Fibroblast of mammary gland (primary cell): ENCODE results near the gene GAS7.

ENCODE experiments used
- DNase-seq: peaks from one replicate; pipeline ENCODE4 v3.0.0-alpha.2; 2010; ENCODE audit warnings: low read depth
- H3K4me3 ChIP-seq: 2 replicates; pipeline ENCODE4 v1.5.1; 2011; ENCODE audit warnings: low read depth, mild to moderate bottlenecking, low read length, moderate library complexity; ENCODE audit not compliant: control insufficient read depth
- TF ChIP-seq, protein P1 (sequence below): conservative IDR thresholded peaks from 2 replicates; pipeline ENCODE4 v1.5.1; 2011; ENCODE audit warnings: low read depth, low read length, inconsistent platforms; ENCODE audit not compliant: control insufficient read depth, insufficient read depth

Gene GAS7

GRCh38 chr17:10130263-10130662 is 68.1 kb downstream of the GAS7 start:
- DNase-seq = peak; percentile 35
- H3K4me3 ChIP-seq = no peak overlapping the region
- TF ChIP-seq, protein P1, sequence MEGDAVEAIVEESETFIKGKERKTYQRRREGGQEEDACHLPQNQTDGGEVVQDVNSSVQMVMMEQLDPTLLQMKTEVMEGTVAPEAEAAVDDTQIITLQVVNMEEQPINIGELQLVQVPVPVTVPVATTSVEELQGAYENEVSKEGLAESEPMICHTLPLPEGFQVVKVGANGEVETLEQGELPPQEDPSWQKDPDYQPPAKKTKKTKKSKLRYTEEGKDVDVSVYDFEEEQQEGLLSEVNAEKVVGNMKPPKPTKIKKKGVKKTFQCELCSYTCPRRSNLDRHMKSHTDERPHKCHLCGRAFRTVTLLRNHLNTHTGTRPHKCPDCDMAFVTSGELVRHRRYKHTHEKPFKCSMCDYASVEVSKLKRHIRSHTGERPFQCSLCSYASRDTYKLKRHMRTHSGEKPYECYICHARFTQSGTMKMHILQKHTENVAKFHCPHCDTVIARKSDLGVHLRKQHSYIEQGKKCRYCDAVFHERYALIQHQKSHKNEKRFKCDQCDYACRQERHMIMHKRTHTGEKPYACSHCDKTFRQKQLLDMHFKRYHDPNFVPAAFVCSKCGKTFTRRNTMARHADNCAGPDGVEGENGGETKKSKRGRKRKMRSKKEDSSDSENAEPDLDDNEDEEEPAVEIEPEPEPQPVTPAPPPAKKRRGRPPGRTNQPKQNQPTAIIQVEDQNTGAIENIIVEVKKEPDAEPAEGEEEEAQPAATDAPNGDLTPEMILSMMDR = no peak

GRCh38 chr17:10127819-10128425 is 70.5 kb downstream of the GAS7 start:
- no peak overlapping the region for H3K4me3 ChIP-seq
- peak; percentile 98 for DNase-seq
- TF ChIP-seq, protein P1 = no peak

- H3K4me3 ChIP-seq = no peak overlapping the region
- TF ChIP-seq, protein P1 = no peak
- peak; percentile 86 for DNase-seq
Measured at GRCh38 chr17:10126616-10127501, 71.5 kb downstream of the GAS7 start.

DNA sequence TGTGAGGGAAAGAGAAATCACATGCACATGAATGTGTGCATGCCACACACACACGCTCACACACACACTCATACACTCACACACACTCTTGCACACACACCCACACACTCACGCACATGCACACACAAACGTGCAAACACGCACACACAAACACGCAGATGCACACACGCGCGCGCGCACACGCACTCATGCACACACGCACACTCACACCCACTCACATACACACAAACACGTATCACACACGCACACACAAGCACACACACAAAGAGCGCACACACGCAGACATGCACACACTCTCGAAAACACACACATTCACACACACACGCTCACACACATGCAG is 72.2 kb downstream of the GAS7 start:
- no peak for DNase-seq
- TF ChIP-seq, protein P1 = no peak
- H3K4me3 ChIP-seq = no peak overlapping the region

DNA sequence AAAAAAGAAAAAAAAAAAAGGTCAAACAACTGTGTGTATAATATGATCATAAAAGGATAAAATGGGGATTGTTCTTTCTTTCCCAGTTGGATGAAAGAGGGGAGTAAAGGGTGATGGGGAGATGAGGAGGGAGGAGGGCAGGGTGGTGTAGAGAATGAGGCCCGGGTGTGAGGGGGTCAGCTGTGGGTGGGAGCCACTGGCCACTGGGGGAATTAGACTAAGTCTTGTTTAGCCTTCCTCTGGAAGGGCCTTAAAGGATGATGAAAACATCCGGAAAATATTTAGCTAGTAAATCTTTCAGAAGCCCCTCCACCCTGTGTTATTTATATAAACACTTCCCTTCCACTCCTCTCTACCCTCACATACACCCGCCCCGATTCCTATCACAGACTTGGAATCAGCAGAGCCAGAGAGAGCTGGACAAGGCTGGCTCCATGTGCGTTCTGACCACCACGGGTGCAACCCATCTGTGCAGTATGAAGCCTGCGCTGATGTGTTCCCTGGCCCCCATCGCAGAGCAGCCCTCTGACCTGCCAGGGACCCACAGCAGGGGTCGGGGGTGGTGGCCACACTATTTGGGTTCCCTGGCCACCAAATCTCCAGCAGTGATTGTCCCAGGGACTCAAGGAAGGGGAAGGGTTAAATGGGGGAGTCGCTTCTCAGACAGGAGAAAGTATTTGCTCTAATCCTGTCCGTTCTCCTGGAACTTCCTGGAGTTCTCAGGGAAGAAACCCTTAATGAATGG is 72.7 kb downstream of the GAS7 start:
- TF ChIP-seq, protein P1 = no peak
- peak; percentile 25 for DNase-seq
- no peak overlapping the region for H3K4me3 ChIP-seq

DNA sequence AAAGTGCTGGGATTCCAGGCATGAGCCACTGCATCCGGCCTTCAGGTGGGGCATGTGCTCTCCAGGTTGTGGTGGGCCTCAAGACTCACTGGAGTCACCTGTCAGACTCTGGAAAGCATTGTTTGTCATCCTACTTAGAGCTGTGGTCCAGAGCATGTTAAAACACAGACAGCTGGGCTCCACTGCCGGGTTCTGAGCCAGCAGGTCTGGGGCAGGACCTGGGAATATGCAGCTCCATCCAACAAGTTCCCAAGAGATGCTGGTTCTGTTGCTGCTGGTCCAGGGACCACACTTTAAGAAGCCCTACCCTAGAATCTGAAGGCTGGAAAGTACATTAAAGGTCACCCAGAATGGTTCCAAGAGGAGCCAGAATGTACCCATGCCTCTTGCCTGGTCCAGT is 75.3 kb downstream of the GAS7 start:
- TF ChIP-seq, protein P1 = no peak
- H3K4me3 ChIP-seq = no peak overlapping the region
- DNase-seq = no peak
